Prostate gland (tissue), 2 donors: Measurements from ENCODE around the gene PDE8B.

Source experiments
- POLR2A ChIP-seq: fragments of 450-650 bp; IDR thresholded peaks from one replicate; pipeline ENCODE4 v1.6.1; 2016; ENCODE audit warnings: antibody characterized with exemption, mild to moderate bottlenecking
- TF ChIP-seq, protein P1 (sequence below), 4 experiments: fragments of 200-600 bp in 2 of 4; fragments of 450-650 bp in 2 of 4; sonication (generic) in 2 of 4; IDR thresholded peaks; 1 replicate in 3 of 4; 2 replicates in 1 of 4; pipeline ENCODE4 v1.5.1; 2016 to 2019; ENCODE audit warnings: antibody characterized with exemption in 4 of 4, mild to moderate bottlenecking in 2 of 4, moderate library complexity in 2 of 4

DNA sequence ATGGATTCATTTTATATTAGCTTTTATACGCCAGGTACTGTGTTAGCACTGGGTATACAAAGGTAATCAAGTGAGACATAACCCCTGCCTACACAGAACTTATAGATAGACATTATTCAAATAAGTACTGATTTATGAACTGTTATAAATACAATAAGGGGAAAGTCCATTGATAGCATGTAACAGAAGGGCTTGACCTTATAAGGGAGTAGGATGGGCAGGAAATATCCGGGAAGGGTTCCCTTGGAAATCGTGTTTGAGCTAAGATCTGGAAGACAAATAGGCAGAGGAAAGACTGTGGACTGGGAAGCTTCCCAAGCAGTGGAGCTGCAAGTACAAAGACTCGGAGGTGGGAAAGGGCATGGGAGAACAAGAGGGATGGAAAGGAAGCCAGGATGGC, 170.2 kb downstream of the PDE8B start:
- TF ChIP-seq, protein P1, sequence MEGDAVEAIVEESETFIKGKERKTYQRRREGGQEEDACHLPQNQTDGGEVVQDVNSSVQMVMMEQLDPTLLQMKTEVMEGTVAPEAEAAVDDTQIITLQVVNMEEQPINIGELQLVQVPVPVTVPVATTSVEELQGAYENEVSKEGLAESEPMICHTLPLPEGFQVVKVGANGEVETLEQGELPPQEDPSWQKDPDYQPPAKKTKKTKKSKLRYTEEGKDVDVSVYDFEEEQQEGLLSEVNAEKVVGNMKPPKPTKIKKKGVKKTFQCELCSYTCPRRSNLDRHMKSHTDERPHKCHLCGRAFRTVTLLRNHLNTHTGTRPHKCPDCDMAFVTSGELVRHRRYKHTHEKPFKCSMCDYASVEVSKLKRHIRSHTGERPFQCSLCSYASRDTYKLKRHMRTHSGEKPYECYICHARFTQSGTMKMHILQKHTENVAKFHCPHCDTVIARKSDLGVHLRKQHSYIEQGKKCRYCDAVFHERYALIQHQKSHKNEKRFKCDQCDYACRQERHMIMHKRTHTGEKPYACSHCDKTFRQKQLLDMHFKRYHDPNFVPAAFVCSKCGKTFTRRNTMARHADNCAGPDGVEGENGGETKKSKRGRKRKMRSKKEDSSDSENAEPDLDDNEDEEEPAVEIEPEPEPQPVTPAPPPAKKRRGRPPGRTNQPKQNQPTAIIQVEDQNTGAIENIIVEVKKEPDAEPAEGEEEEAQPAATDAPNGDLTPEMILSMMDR (IDR thresholded peaks at IDR 0.05), result no peak
- no peak for TF ChIP-seq POLR2A
